Smooth muscle cell (in vitro differentiated cells): ENCODE measurements around the gene RALGAPA2. TPM values are rescaled to one million over a fixed set of nuclear protein-coding genes. Genes with fewer than 3 reads are reported as not detected.

Source experiments
- DNase-seq: peaks from one replicate; lab custom pipeline; 2025; ENCODE audit not compliant: unreplicated experiment; lab: John Stamatoyannopoulos, UW
- H2AFZ ChIP-seq: fragments of 200-600 bp; sonication (generic); 2 replicates; pipeline ENCODE4 v1.6.0; 2016; ENCODE audit warnings: antibody characterized with exemption, low read depth, mild to moderate bottlenecking
- H3F3A ChIP-seq: fragments of 200-600 bp; sonication (generic); 2 replicates; pipeline ENCODE4 v1.6.0; 2017; ENCODE audit warnings: antibody characterized with exemption, low read depth
- H3K27ac ChIP-seq: fragments of 200-600 bp; sonication (generic); 2 replicates; pipeline ENCODE4 v1.5.1; 2016; ENCODE audit warnings: low read depth, mild to moderate bottlenecking
- H3K27me3 ChIP-seq: fragments of 200-600 bp; sonication (generic); 2 replicates; pipeline ENCODE4 v1.6.1; 2016; ENCODE audit warnings: low read depth, mild to moderate bottlenecking
- H3K36me3 ChIP-seq: fragments of 200-600 bp; sonication (generic); 2 replicates; pipeline ENCODE4 v1.5.1; 2016; ENCODE audit warnings: low read depth
- H3K4me1 ChIP-seq: fragments of 200-600 bp; sonication (generic); 2 replicates; pipeline ENCODE4 v1.5.1; 2016; ENCODE audit warnings: low read depth
- H3K4me2 ChIP-seq: fragments of 200-600 bp; sonication (generic); 2 replicates; pipeline ENCODE4 v1.6.0; 2016; ENCODE audit warnings: mild to moderate bottlenecking
- H3K4me3 ChIP-seq: fragments of 200-600 bp; sonication (generic); 2 replicates; pipeline ENCODE4 v1.5.1; 2016; ENCODE audit warnings: mild to moderate bottlenecking
- H3K79me2 ChIP-seq: fragments of 200-600 bp; sonication (generic); 2 replicates; pipeline ENCODE4 v1.6.0; 2016; ENCODE audit warnings: low read depth, mild to moderate bottlenecking
- H3K9ac ChIP-seq: fragments of 200-600 bp; sonication (generic); 2 replicates; pipeline ENCODE4 v1.6.0; 2016; ENCODE audit warnings: low read depth
- H3K9me3 ChIP-seq: fragments of 200-600 bp; sonication (generic); replicated peaks from 2 replicates; pipeline ENCODE4 v1.5.1; 2016; ENCODE audit warnings: low read depth
- H4K20me1 ChIP-seq: fragments of 200-600 bp; sonication (generic); 2 replicates; pipeline ENCODE4 v1.6.0; 2016; ENCODE audit warnings: low read depth
- CTCF ChIP-seq: fragments of 200-600 bp; sonication (generic); IDR thresholded peaks from 2 replicates; pipeline ENCODE4 v1.5.1; 2017; ENCODE audit warnings: borderline replicate concordance, mild to moderate bottlenecking, antibody characterized with exemption; ENCODE audit not compliant: insufficient read depth, poor library complexity, severe bottlenecking
- WGBS: methylation state at CpG from one replicate; pipeline ENCODE4 v1.1.7; 2016; ENCODE audit warnings: low lambda C conversion rate; 5-methylcytosine and 5-hydroxymethylcytosine counted together
- polyA plus RNA-seq: library from polyadenylated mRNA; unstranded; fragments of >200 nt; fragmentation: Nextera tagmentation; extraction: Ambion mirVana; gene quantifications from 2 replicates; pipeline ENCODE4 v1.2.1, GENCODE V29; 2016
- total RNA-seq: library from RNA; depleted of rRNA; stranded (reverse); fragments of >200 nt; gene quantifications from 2 replicates; pipeline ENCODE4 v1.2.3, GENCODE V29; 2014

Gene RALGAPA2
- total and polyA plus RNA-seq, 2 experiments from 2014 or later: 3.5 to 6.2 TPM

GRCh38 chr20:20603339-20603990 lies 109.0 kb downstream of the RALGAPA2 start:
- H3K4me2 ChIP-seq: no peak overlapping the region
- H3K27me3 ChIP-seq: no peaks in the 10 kb centered on the region
- H3F3A ChIP-seq: no peaks in the 10 kb centered on the region
- H3K4me3 ChIP-seq: no peak overlapping the region
- H3K9me3 ChIP-seq: no peaks in the 10 kb centered on the region
- TF ChIP-seq CTCF: no peak
- WGBS: 47% methylated on average over 5 of the region's 5 CpGs
- no peaks in the 10 kb centered on the region for H4K20me1 ChIP-seq
- H2AFZ ChIP-seq: no peak overlapping the region
- DNase-seq: no peak
- H3K27ac ChIP-seq: no peak overlapping the region
- H3K36me3 ChIP-seq: no peaks in the 10 kb centered on the region
- no peaks in the 10 kb centered on the region for H3K4me1 ChIP-seq
- no peaks in the 10 kb centered on the region for H3K79me2 ChIP-seq
- no peak overlapping the region for H3K9ac ChIP-seq

DNA sequence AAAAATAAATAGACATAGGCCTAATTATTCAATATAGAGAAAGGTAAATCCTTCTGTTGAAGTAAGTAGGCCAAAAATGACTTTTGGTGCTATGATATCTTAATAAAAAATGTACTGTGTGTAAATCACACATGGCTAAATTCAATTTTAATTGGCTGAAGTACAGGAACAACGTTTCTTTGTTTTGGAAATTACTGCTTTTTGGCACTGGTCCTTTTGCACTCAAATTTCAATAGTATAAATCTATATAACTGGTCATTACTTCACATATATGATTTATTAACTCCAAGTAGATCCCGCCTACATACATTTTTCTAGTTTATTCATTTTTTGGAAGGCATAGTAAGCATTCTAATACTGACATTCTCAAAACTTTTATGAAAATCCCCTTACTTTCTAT lies 114.5 kb downstream of the RALGAPA2 start:
- Histone ChIP-seq H4K20me1 (no peaks in the 10 kb centered on the region), H3K36me3 (no peaks in the 10 kb centered on the region), H3K4me3 (no peak overlapping the region), H2AFZ (no peak overlapping the region), H3K9ac (no peak overlapping the region), H3K27ac (no peak overlapping the region), H3K27me3 (no peaks in the 10 kb centered on the region), H3K9me3 (no peaks in the 10 kb centered on the region), H3K4me1 (no peaks in the 10 kb centered on the region), H3F3A (no peaks in the 10 kb centered on the region), H3K79me2 (no peaks in the 10 kb centered on the region), H3K4me2 (no peak overlapping the region)
- DNase-seq: no peak
- no peak for TF ChIP-seq CTCF
- 91% methylated on average over 2 of the region's 2 CpGs for WGBS

DNA sequence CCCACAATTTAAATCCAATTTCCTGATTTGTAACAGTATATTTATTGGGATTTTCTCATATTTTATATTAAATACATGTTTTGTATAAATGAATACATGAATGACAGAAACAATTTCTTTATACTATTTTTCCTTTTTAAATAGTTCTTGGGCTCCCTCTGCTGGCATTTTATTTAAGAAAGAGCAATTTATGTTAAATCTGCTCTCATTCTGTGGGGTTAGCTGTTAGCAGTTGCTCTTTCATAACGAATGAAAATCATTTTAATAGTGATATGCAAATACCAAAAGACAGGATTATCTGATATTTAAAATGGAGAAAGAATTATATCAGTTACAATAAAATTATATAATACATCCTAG lies 118.3 kb downstream of the RALGAPA2 start:
- Histone ChIP-seq H3K79me2 (no peaks in the 10 kb centered on the region), H3K4me1 (no peaks in the 10 kb centered on the region), H3F3A (no peaks in the 10 kb centered on the region), H3K27ac (no peak overlapping the region), H3K36me3 (no peaks in the 10 kb centered on the region), H3K9ac (no peak overlapping the region), H3K9me3 (no peaks in the 10 kb centered on the region), H4K20me1 (no peaks in the 10 kb centered on the region), H3K4me2 (no peak overlapping the region), H3K27me3 (no peaks in the 10 kb centered on the region), H2AFZ (no peak overlapping the region), H3K4me3 (no peak overlapping the region)
- TF ChIP-seq CTCF: peak; percentile 39
- DNase-seq: no peak
- WGBS: 85% methylated on average over 1 of the region's 1 CpG
